GM12878 (cell line): Measurements from ENCODE around the gene ZNF467. TPM values are rescaled to one million over a fixed set of nuclear protein-coding genes. Genes with fewer than 3 reads are reported as not detected.

ENCODE experiments used
- ATAC-seq: fragments of 200-7000 bp; cut with Tn5 transposase; 3 replicates; pipeline ENCODE4 v1.9.1; 2020; ENCODE audit warnings: mild to moderate bottlenecking, moderate library complexity
- Bru-seq: library from RNA; stranded (reverse); fragments of 400-500 nt; gene quantifications from one replicate; lab custom pipeline; 2021; lab: Mats Ljungman, UMichigan
- BruChase-seq, 2 experiments: library from RNA; stranded (reverse); fragments of 400-500 nt; gene quantifications; one replicate each; lab custom pipeline; 2021; lab: Mats Ljungman, UMichigan
- BruUV-seq: library from RNA; stranded (reverse); fragments of 400-500 nt; replicated peaks from 2 replicates; lab custom pipeline; 2021; lab: Mats Ljungman, UMichigan
- CTCF ChIA-PET: fragments of 300-600 bp; sonication (Branson Sonifier 250); formaldehyde crosslinking; extraction: SDS; loops from one replicate; lab custom pipeline; 2021; ENCODE audit warnings: inconsistent platforms; lab: Yijun Ruan, JAX
- POLR2A ChIA-PET: fragments of 350-600 bp; formaldehyde crosslinking; extraction: SDS; loops from one replicate; lab custom pipeline; 2021; ENCODE audit warnings: inconsistent platforms; lab: Charles Lee
- RAD21 ChIA-PET: fragments of 300-600 bp; sonication (Branson Sonifier 250); formaldehyde crosslinking; loops from one replicate; lab custom pipeline; 2023; ENCODE audit warnings: antibody characterized with exemption; ENCODE audit not compliant: unreplicated experiment; lab: Charles Lee
- SMC1A ChIA-PET: fragments of 300-600 bp; sonication (Branson Sonifier 250); formaldehyde crosslinking; loops from one replicate; lab custom pipeline; 2023; ENCODE audit not compliant: unreplicated experiment, uncharacterized antibody; lab: Charles Lee
- DNase-seq: peaks from one replicate; pipeline ENCODE4 v3.0.0-alpha.2; 2011; ENCODE audit warnings: low read depth, low spot score
- FAIRE-seq: peaks from 3 replicates; lab custom pipeline; 2011; peaks lifted over from hg19 to GRCh38; lab: Jason Lieb, UNC
- H2AFZ ChIP-seq: 2 replicates; pipeline ENCODE4 v1.6.0; 2011; ENCODE audit warnings: low read depth, low read length, control low read depth; ENCODE audit not compliant: control insufficient read depth
- H3K27ac ChIP-seq: 2 replicates; pipeline ENCODE4 v1.5.1; 2011; ENCODE audit warnings: control low read depth; ENCODE audit not compliant: control insufficient read depth, insufficient read depth
- H3K27me3 ChIP-seq, 2 experiments: replicated peaks in 1 of 2; 2 replicates each; pipeline versions ENCODE4 v1.6.0 to v1.6.1; 2011; ENCODE audit warnings: low read length in 1 of 2; ENCODE audit not compliant: control insufficient read depth in 2 of 2, insufficient read depth in 2 of 2
- H3K36me3 ChIP-seq, 2 experiments: 2 replicates each; pipeline ENCODE4 v1.5.1; 2011; ENCODE audit warnings: low read length in 1 of 2; ENCODE audit not compliant: control insufficient read depth in 2 of 2, insufficient read depth in 2 of 2
- H3K4me1 ChIP-seq: 2 replicates; pipeline ENCODE4 v1.6.1; 2011; ENCODE audit warnings: mild to moderate bottlenecking, low read length, moderate library complexity, mixed read lengths; ENCODE audit not compliant: control insufficient read depth, insufficient read depth
- H3K4me2 ChIP-seq: 2 replicates; pipeline ENCODE4 v1.6.0; 2011; ENCODE audit warnings: control low read depth; ENCODE audit not compliant: control insufficient read depth, insufficient read depth
- H3K4me3 ChIP-seq: fragments of 200-600 bp; sonication (generic); 2 replicates; pipeline ENCODE4 v1.5.1; 2016
- H3K79me2 ChIP-seq: 2 replicates; pipeline ENCODE4 v1.6.0; 2011; ENCODE audit warnings: low read length; ENCODE audit not compliant: control insufficient read depth, insufficient read depth
- H3K9ac ChIP-seq: 2 replicates; pipeline ENCODE4 v1.8.0; 2011; ENCODE audit warnings: low read length, control low read depth, mixed read lengths; ENCODE audit not compliant: control insufficient read depth, insufficient read depth
- H3K9me3 ChIP-seq: replicated peaks from 3 replicates; pipeline ENCODE4 v1.5.1; 2011; ENCODE audit warnings: mild to moderate bottlenecking, low read length; ENCODE audit not compliant: control insufficient read depth, insufficient read depth
- H4K20me1 ChIP-seq: 2 replicates; pipeline ENCODE4 v1.6.0; 2011; ENCODE audit not compliant: control insufficient read depth, insufficient read depth
- E4F1 ChIP-seq: fragments of 450-650 bp; IDR thresholded peaks from 2 replicates; pipeline ENCODE4 v1.6.1; 2018; ENCODE audit warnings: borderline replicate concordance, mild to moderate bottlenecking; ENCODE audit not compliant: partially characterized antibody
- HDGF ChIP-seq: fragments of 450-650 bp; IDR thresholded peaks from 2 replicates; pipeline ENCODE4 v1.6.1; 2016; ENCODE audit warnings: antibody characterized with exemption
- JUND ChIP-seq: IDR thresholded peaks from 2 replicates; pipeline ENCODE4 v1.6.1; 2012; ENCODE audit warnings: low read depth, mild to moderate bottlenecking, low read length, improper control_type of control experiment, moderate library complexity
- RBBP5 ChIP-seq: fragments of 200-600 bp; sonication (generic); conservative IDR thresholded peaks from 2 replicates; pipeline ENCODE4 v1.6.1; 2016
- TCF12 ChIP-seq: IDR thresholded peaks from 2 replicates; pipeline ENCODE4 v1.6.1; 2011; ENCODE audit warnings: low read depth, mild to moderate bottlenecking, low read length
- WGBS: methylation state at CpG from one replicate; pipeline ENCODE4 v1.1.6; 2016; ENCODE audit warnings: low lambda C conversion rate; ENCODE audit not compliant: insufficient replicate concordance, insufficient coverage; ENCODE audit errors: missing lambda C conversion rate; 5-methylcytosine and 5-hydroxymethylcytosine counted together
- in situ Hi-C: fragments of 300-500 bp; cut with MboI; formaldehyde crosslinking; loops from 9 replicates; pipeline ENCODE4 v1.14.3; 2018; ENCODE audit warnings: mixed read lengths
- intact Hi-C: fragments of 100-400 bp; cut with micrococcal nuclease; formaldehyde crosslinking; loops from one replicate; pipeline ENCODE4 v1.14.2; 2022; ENCODE audit not compliant: unreplicated experiment
- long read RNA-seq, 2 experiments: library from polyadenylated mRNA; unstranded; transcript quantifications; one replicate each; pipeline ENCODE4 v2.0.0, GENCODE V29; 2019 to 2020
- polyA minus RNA-seq, 3 experiments: library from RNA; depleted of rRNA, polyadenylated mRNA; stranded (reverse); fragments of >200 nt; gene quantifications; 2 replicates each; pipeline ENCODE4 v1.2.3, GENCODE V29; 2011
- polyA plus RNA-seq, 11 experiments: library from polyadenylated mRNA; depleted of rRNA in 4 of 11; unstranded in 6 of 11; stranded (reverse) in 5 of 11; fragments of >200 nt; fragmentation: Nextera tagmentation in 4 of 11; fragmentation: Illumina TruSeq in 1 of 11; extraction: Ambion mirVana in 4 of 11; extraction: Trizol in 1 of 11; gene quantifications; 1 replicate in 1 of 11; 2 replicates in 10 of 11; pipeline versions ENCODE4 v1.2.1 to v1.2.3, GENCODE V29; 2011 to 2016; ENCODE audit warnings: inconsistent platforms in 2 of 11, missing spikeins in 2 of 11, low read depth in 1 of 11
- total RNA-seq, 4 experiments: library from RNA; depleted of rRNA in 3 of 4; stranded (reverse); fragments of >200 nt in 3 of 4; fragmentation: Illumina TruSeq in 1 of 4; extraction: Trizol in 1 of 4; gene quantifications; 2 replicates each; pipeline versions ENCODE4 v1.2.1 to v1.2.3, GENCODE V29; 2013 to 2021
- TF ChIP-seq, protein P1 (sequence below): fragments of 450-650 bp; IDR thresholded peaks from 2 replicates; pipeline ENCODE4 v1.6.1; 2016; ENCODE audit warnings: mild to moderate bottlenecking, moderate library complexity, borderline replicate concordance

Gene ZNF467
- 0.77 and 0.93 TPM in 2 replicates for total RNA-seq (2013; cell fraction: nucleolus; rRNA removed)
- total RNA-seq (2014; rRNA removed) (not detected in 2 replicates), total RNA-seq (2014; rRNA removed; fragmentation: Illumina TruSeq; extraction: Trizol) (not detected in 2 replicates), total RNA-seq (2021) (not detected in 2 replicates), polyA plus RNA-seq (2011; rRNA removed) (not detected in 2 replicates), polyA plus RNA-seq (2014; fragmentation: Illumina TruSeq; extraction: Trizol) (not detected in 2 replicates), polyA plus RNA-seq (2014; fragmentation: Nextera tagmentation; extraction: Ambion mirVana) (not detected), polyA plus RNA-seq (2014; rRNA removed) (0.04 TPM in 1 of 2 replicates, not detected in the other), polyA plus RNA-seq (2016; fragmentation: Nextera tagmentation; extraction: Ambion mirVana) (not detected), polyA minus RNA-seq (2011; rRNA and poly(A)+ RNA removed) (0.05 TPM in 1 of 2 replicates, not detected in the other), Bru-seq, nascent RNA (percentile 19 among the genes with signal in this experiment), BruChase-seq, experiment 1, labeled RNA remaining after a 6-hour chase (percentile 19 among the genes with signal in this experiment), BruChase-seq, experiment 2, labeled RNA remaining after a 2-hour chase (percentile 24 among the genes with signal in this experiment)
- polyA plus RNA-seq (2011; ENCODE audit: low read depth) = not detected
- 0.07 TPM in 1 of 2 replicates, not detected in the other for polyA plus RNA-seq (2011; cell fraction: cytosol; rRNA removed)
- polyA plus RNA-seq (2011; cell fraction: nucleus; rRNA removed) = 0.35 and 0.45 TPM in 2 replicates
- polyA plus RNA-seq (2012) = 0.19 and 0.34 TPM in 2 replicates
- not detected in 2 replicates for polyA minus RNA-seq (2011; cell fraction: cytosol; rRNA and poly(A)+ RNA removed)
- polyA minus RNA-seq (2011; cell fraction: nucleus; rRNA and poly(A)+ RNA removed) = not detected in 2 replicates
- long read RNA-seq, experiment 1 = 0 reads
- long read RNA-seq, experiment 2 = 0 reads

GRCh38 chr7:149773446-149774236 is at the start of gene ZNF467:
Gene ZNF467 (minus strand): TSS chr7:149773588. CDS start chr7:149771032, 2,556 bp downstream.
- H3K27ac ChIP-seq = no peak within 1 kb of the TSS
- H3K4me3 ChIP-seq = peak within 1 kb of the TSS; percentile 60
- POLR2A ChIA-PET = no interaction called here
- no peaks in the 10 kb centered on the region; the same call in 1 of the 2 replicates for H3K4me1 ChIP-seq
- ATAC-seq = no peak
- BruUV-seq = no TSS peak
- in situ Hi-C loops = no loop called here
- FAIRE-seq = no peak
- no peak within 1 kb of the TSS for H3K9ac ChIP-seq
- no peaks in the 10 kb centered on the region for H3K79me2 ChIP-seq
- H3K27me3 ChIP-seq = no peaks in the 10 kb centered on the region; a peak in 3 of 4 replicates
- peak within 1 kb of the TSS; percentile 68 for H3K4me2 ChIP-seq
- RAD21 ChIA-PET = no interaction called here
- CTCF ChIA-PET = no interaction called here
- DNase-seq = no peak
- no peaks in the 10 kb centered on the region for H3K36me3 ChIP-seq
- no peaks in the 10 kb centered on the region; the same call in 1 of the 2 replicates for H4K20me1 ChIP-seq
- no peak for TF ChIP-seq E4F1
- TF ChIP-seq TCF12 = no peak
- TF ChIP-seq, protein P1, sequence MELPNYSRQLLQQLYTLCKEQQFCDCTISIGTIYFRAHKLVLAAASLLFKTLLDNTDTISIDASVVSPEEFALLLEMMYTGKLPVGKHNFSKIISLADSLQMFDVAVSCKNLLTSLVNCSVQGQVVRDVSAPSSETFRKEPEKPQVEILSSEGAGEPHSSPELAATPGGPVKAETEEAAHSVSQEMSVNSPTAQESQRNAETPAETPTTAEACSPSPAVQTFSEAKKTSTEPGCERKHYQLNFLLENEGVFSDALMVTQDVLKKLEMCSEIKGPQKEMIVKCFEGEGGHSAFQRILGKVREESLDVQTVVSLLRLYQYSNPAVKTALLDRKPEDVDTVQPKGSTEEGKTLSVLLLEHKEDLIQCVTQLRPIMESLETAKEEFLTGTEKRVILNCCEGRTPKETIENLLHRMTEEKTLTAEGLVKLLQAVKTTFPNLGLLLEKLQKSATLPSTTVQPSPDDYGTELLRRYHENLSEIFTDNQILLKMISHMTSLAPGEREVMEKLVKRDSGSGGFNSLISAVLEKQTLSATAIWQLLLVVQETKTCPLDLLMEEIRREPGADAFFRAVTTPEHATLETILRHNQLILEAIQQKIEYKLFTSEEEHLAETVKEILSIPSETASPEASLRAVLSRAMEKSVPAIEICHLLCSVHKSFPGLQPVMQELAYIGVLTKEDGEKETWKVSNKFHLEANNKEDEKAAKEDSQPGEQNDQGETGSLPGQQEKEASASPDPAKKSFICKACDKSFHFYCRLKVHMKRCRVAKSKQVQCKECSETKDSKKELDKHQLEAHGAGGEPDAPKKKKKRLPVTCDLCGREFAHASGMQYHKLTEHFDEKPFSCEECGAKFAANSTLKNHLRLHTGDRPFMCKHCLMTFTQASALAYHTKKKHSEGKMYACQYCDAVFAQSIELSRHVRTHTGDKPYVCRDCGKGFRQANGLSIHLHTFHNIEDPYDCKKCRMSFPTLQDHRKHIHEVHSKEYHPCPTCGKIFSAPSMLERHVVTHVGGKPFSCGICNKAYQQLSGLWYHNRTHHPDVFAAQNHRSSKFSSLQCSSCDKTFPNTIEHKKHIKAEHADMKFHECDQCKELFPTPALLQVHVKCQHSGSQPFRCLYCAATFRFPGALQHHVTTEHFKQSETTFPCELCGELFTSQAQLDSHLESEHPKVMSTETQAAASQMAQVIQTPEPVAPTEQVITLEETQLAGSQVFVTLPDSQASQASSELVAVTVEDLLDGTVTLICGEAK = no peak
- TF ChIP-seq RBBP5 = no peak
- no peak for TF ChIP-seq HDGF
- no peak for TF ChIP-seq JUND
- TF ChIP-seq, all 136 proteins: peak for 0
- SMC1A ChIA-PET = no interaction called here
- Histone ChIP-seq H3K9me3 (no peaks in the 10 kb centered on the region), H2AFZ (no peak within 1 kb of the TSS)
- intact Hi-C loops = no loop called here
- 12% methylated on average over 15 of the region's 57 CpGs for WGBS
